Posterior vena cava (tissue), 2 donors: ENCODE results near the gene IMPDH2. TPM values are rescaled to one million over a fixed set of nuclear protein-coding genes. Genes with fewer than 3 reads are reported as not detected.

Source experiments
- DNase-seq: peaks from one replicate; pipeline ENCODE4 v3.0.0-alpha.2; 2020; ENCODE audit warnings: low spot score
- intact Hi-C, 2 donors: fragments of 100-400 bp; cut with DNase I; formaldehyde crosslinking; loops; one replicate each; pipeline versions ENCODE4 v1.14.1 to v1.14.2; 2022 to 2023
- microRNA-seq, 2 donors: library from miRNA; unstranded; fragments of <30 nt; microRNA quantifications; one replicate each; pipeline ENCODE4 v1.2.0, GENCODE V29; 2020 to 2021; ENCODE audit warnings: borderline microRNAs expressed in 2 of 2
- total RNA-seq, 2 donors: library from RNA; stranded (reverse); fragmentation: NEBNext Ultra II Directional; extraction: Animal tissue kit (Norgen Biotek cat#: 25700); gene quantifications; one replicate each; pipeline ENCODE4 v1.2.1, GENCODE V29; 2021
- donor health status: DM: yes; HTN: yes; CAD: no.
- donor health status: DM: yes; HTN: yes; CAD: no.

IMPDH2 gene
- total RNA-seq, 2 donors from 2014 or later: 96.4 to 112 TPM

DNA sequence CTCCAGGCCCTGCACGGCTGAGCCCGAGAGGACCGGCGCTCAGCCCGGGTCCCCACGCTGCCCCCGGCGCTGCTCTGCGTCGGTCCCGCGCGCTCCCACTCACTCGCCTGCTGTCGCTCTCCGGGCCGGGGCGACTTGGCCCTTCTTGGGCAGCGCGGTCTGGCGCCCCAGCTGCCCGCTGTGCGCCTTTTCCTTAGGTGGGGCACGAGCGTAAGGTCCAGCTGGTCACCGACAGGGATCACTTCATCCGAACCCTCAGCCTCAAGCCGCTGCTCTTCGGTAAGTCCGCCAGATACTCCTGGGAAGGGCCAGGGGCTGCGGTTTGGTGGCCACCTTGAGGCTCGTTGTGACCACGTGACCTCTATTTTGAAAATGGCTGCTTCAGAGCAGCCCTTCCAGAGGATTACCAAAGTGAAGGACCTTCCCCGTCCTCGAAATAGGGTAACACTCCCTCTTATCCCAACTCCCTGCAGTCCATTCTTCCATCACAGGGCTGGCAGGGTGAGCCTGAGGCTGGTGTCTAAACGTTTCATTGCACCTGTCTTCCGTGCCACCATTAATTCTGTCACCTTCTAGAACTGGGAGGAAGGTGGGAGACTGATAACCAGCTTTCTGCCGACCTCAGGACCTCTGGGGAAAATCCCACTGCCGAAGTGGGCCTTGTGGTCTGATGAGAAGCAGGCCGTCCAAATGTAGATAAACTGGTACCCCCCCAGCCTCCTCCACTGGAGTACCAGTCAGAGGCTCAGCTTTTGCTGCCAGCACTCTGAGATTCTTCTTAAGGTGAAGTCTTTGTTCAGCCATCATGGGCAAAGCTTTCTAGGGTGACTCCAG is 38.3 kb downstream of the IMPDH2 start:
- DNase-seq: no peak
- intact Hi-C loops: no loop called here

- DNase-seq: peak; percentile 97
- intact Hi-C loops: no loop called here
Measured at GRCh38 chr3:48989796-48990635, 39.2 kb downstream of the IMPDH2 start, which contains the start of gene P4HTM. TSS of gene P4HTM (plus strand) at chr3:48990241. CDS start at chr3:48990257, 16 bp downstream.

GRCh38 chr3:48989126-48989795 is 39.9 kb downstream of the IMPDH2 start:
- intact Hi-C loops: no loop called here
- no peak for DNase-seq

- DNase-seq: no peak
- intact Hi-C loops: no loop called here
Measured at GRCh38 chr3:48985831-48986376, 43.3 kb downstream of the IMPDH2 start.

DNA sequence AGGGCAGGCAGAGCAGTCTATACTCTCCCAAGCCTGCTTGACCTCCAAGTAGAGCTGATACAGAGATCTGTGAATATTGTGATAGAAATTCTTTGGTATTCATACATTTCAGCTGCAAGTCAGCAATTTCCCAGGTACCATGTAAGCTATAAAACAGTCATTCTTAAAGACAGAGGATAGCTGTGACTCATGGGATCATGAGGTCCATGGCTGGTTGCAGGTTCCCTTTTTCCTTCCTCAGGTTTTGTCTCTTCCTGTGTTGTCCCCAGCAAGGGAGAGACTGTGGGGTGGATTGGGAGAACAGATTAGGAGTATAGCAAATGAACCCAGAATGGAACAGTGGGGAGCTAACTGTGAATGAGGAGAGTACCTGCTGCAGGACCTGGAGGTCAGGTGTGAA is 44.5 kb downstream of the IMPDH2 start:
- intact Hi-C loops: no loop called here
- DNase-seq: no peak

- intact Hi-C loops: no loop called here
- DNase-seq: no peak
Measured at GRCh38 chr3:48983096-48983495, 46.1 kb downstream of the IMPDH2 start.

- no peak for DNase-seq
- intact Hi-C loops: no loop called here
Measured at GRCh38 chr3:48982686-48983085, 46.5 kb downstream of the IMPDH2 start.

GRCh38 chr3:48982016-48982415 is 47.2 kb downstream of the IMPDH2 start:
- intact Hi-C loops: no loop called here
- no peak for DNase-seq

- intact Hi-C loops: no loop called here
- no peak for DNase-seq
Measured at GRCh38 chr3:48980295-48980694, 48.9 kb downstream of the IMPDH2 start.

DNA sequence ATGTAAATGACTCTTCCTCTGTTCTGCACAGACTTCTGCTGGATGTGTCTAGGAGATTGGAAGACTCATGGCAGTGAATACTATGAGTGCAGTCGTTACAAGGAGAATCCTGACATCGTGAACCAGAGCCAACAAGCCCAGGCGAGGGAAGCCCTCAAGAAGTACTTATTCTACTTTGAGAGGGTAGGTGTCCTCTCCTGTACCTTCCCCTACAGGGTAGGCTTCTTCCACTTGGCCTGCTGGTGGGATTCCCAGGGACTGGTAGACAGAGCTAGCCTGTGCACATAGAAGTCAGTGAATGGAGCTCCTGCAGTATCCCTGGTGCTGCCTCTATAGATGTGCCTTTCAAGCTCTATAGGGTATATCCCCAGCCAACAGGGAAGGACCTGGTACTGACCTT is 49.7 kb downstream of the IMPDH2 start:
- no peak for DNase-seq
- intact Hi-C loops: no loop called here

Small RNAs within 50 kb of the gene (microRNA-seq; reads per million reads assigned to microRNA genes)
- gene MIR191 (6,746 to 8,950 reads per million in 2 donors), gene MIR425 (902 to 926 reads per million in 2 donors)

Other genes with a start within 250 kb of the IMPDH2 start
- gene PRKAR2A, start 181.5 kb downstream of the IMPDH2 start, total RNA-seq: 10 to 100 TPM; 49.6 to 69.6 TPM
- 10 to 100 TPM; 10.8 to 19.5 TPM for gene SLC25A20, start 130.5 kb downstream of the IMPDH2 start, total RNA-seq
- gene ARIH2, start 110.6 kb downstream of the IMPDH2 start, total RNA-seq: 10 to 100 TPM; 59.2 to 84.6 TPM
- 10 to 100 TPM; 16.4 to 26.1 TPM for gene P4HTM, start 39.2 kb downstream of the IMPDH2 start, total RNA-seq
- 10 to 100 TPM; 72.9 to 95.5 TPM for gene WDR6, start 22.0 kb downstream of the IMPDH2 start, total RNA-seq
- gene DALRD3, start 10.8 kb downstream of the IMPDH2 start, total RNA-seq: 10 to 100 TPM in 1 of 2 donors, 1 to 10 TPM in 1; 9.8 to 12.1 TPM
- 10 to 100 TPM; 57.8 to 62.0 TPM for gene NDUFAF3, start 7.3 kb downstream of the IMPDH2 start, total RNA-seq
- gene QRICH1, start 64.7 kb upstream of the IMPDH2 start, total RNA-seq: 10 to 100 TPM; 73.4 to 93.2 TPM
- gene QARS1, start 75.4 kb upstream of the IMPDH2 start, total RNA-seq: 100 to 1,000 TPM in 1 of 2 donors, 10 to 100 TPM in 1; 99.2 to 137 TPM
- 10 to 100 TPM; 34.1 to 40.4 TPM for gene USP19, start 91.4 kb upstream of the IMPDH2 start, total RNA-seq
- 100 to 1,000 TPM; 299 to 503 TPM for gene LAMB2, start 103.7 kb upstream of the IMPDH2 start, total RNA-seq
- gene CCDC71, start 136.9 kb upstream of the IMPDH2 start, total RNA-seq: 10 to 100 TPM; 14.1 to 14.3 TPM
- gene KLHDC8B, start 142.2 kb upstream of the IMPDH2 start, total RNA-seq: 10 to 100 TPM; 29.8 to 31.9 TPM
- gene C3orf62, start 247.8 kb upstream of the IMPDH2 start, total RNA-seq: 1 to 10 TPM; 2.6 to 3.3 TPM